HCT116 (cell line): ENCODE measurements around the gene CTSE.

Experiments
- CEBPB ChIP-seq: IDR thresholded peaks from 2 replicates; pipeline ENCODE4 v1.6.1; 2012; ENCODE audit warnings: low read depth
- EZH2 ChIP-seq: fragments of 200-600 bp; sonication (generic); IDR thresholded peaks from 2 replicates; pipeline ENCODE4 v1.6.1; 2017; ENCODE audit warnings: antibody characterized with exemption, mixed run types
- FOSL1 ChIP-seq: IDR thresholded peaks from 2 replicates; pipeline ENCODE4 v1.6.1; 2012; ENCODE audit warnings: low read depth
- JUND ChIP-seq: IDR thresholded peaks from 2 replicates; pipeline ENCODE4 v1.6.1; 2012
- MAX ChIP-seq: IDR thresholded peaks from 2 replicates; pipeline ENCODE4 v1.6.1; 2012
- POLR2A ChIP-seq: IDR thresholded peaks from 2 replicates; pipeline ENCODE4 v1.7.0; 2011; ENCODE audit warnings: borderline replicate concordance; ENCODE audit not compliant: insufficient read depth, insufficient read length; ENCODE audit errors: extremely low read depth
- POLR2AphosphoS5 ChIP-seq: IDR thresholded peaks from 2 replicates; pipeline ENCODE4 v1.6.1; 2011; ENCODE audit warnings: mild to moderate bottlenecking, low read depth, low read length, moderate library complexity
- RAD21 ChIP-seq: IDR thresholded peaks from 2 replicates; pipeline ENCODE4 v1.6.1; 2012; ENCODE audit warnings: low read depth, mild to moderate bottlenecking
- SIN3A ChIP-seq: IDR thresholded peaks from 2 replicates; pipeline ENCODE4 v1.6.1; 2012; ENCODE audit warnings: low read depth
- SRF ChIP-seq: IDR thresholded peaks from 2 replicates; pipeline ENCODE4 v1.6.1; 2012; ENCODE audit warnings: low read depth
- ZBTB33 ChIP-seq: IDR thresholded peaks from 2 replicates; pipeline ENCODE4 v1.6.1; 2011; ENCODE audit warnings: mild to moderate bottlenecking, low read length, moderate library complexity; ENCODE audit not compliant: insufficient replicate concordance; ENCODE audit errors: extremely low read depth
- ZFX ChIP-seq: fragments of 450-650 bp; IDR thresholded peaks from 2 replicates; pipeline ENCODE4 v1.6.1; 2017
- ZNF274 ChIP-seq: fragments of 200-500 bp; sonication (Bioruptor generic); IDR thresholded peaks from 2 replicates; pipeline ENCODE4 v1.6.1; 2014; ENCODE audit warnings: mild to moderate bottlenecking, low read depth, low read length, inconsistent platforms
- TF ChIP-seq, protein P1 (sequence below), 3 experiments: fragments of 200-600 bp in 1 of 3; sonication (generic) in 1 of 3; IDR thresholded peaks in 2 of 3; conservative IDR thresholded peaks in 1 of 3; 2 replicates each; pipeline ENCODE4 v1.5.1; 2012 to 2017; ENCODE audit warnings: low read depth in 2 of 3, low read length in 2 of 3, antibody characterized with exemption in 1 of 3, borderline replicate concordance in 1 of 3, control low read depth in 1 of 3, mild to moderate bottlenecking in 1 of 3, mixed read lengths in 1 of 3, mixed run types in 1 of 3, moderate library complexity in 1 of 3; ENCODE audit not compliant: insufficient read depth in 1 of 3

- TF ChIP-seq, protein P1, sequence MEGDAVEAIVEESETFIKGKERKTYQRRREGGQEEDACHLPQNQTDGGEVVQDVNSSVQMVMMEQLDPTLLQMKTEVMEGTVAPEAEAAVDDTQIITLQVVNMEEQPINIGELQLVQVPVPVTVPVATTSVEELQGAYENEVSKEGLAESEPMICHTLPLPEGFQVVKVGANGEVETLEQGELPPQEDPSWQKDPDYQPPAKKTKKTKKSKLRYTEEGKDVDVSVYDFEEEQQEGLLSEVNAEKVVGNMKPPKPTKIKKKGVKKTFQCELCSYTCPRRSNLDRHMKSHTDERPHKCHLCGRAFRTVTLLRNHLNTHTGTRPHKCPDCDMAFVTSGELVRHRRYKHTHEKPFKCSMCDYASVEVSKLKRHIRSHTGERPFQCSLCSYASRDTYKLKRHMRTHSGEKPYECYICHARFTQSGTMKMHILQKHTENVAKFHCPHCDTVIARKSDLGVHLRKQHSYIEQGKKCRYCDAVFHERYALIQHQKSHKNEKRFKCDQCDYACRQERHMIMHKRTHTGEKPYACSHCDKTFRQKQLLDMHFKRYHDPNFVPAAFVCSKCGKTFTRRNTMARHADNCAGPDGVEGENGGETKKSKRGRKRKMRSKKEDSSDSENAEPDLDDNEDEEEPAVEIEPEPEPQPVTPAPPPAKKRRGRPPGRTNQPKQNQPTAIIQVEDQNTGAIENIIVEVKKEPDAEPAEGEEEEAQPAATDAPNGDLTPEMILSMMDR (IDR thresholded peaks at IDR 0.05 in 2 of 3, conservative IDR thresholded peaks at IDR 0.05 in 1 of 3; ENCODE audit: borderline replicate concordance in 1 of 3, insufficient read depth in 1 of 3, low read depth in 2 of 3, low read length in 2 of 3), result no peak
- TF ChIP-seq POLR2A, result no peak
- TF ChIP-seq ZNF274, result no peak
- no peak for TF ChIP-seq POLR2AphosphoS5
- TF ChIP-seq ZBTB33, result no peak
- no peak for TF ChIP-seq EZH2
- TF ChIP-seq FOSL1, result no peak
- no peak for TF ChIP-seq ZFX
- no peak for TF ChIP-seq RAD21
- no peak for TF ChIP-seq SIN3A
- TF ChIP-seq CEBPB, result no peak
- TF ChIP-seq JUND, result no peak
- TF ChIP-seq MAX, result no peak
- no peak for TF ChIP-seq SRF
These were observed 10.5 kb downstream of the CTSE start for GRCh38 chr1:206013026-206013795.
